ENCODE data around the gene SLC39A9.

SLC39A9 gene

DNA sequence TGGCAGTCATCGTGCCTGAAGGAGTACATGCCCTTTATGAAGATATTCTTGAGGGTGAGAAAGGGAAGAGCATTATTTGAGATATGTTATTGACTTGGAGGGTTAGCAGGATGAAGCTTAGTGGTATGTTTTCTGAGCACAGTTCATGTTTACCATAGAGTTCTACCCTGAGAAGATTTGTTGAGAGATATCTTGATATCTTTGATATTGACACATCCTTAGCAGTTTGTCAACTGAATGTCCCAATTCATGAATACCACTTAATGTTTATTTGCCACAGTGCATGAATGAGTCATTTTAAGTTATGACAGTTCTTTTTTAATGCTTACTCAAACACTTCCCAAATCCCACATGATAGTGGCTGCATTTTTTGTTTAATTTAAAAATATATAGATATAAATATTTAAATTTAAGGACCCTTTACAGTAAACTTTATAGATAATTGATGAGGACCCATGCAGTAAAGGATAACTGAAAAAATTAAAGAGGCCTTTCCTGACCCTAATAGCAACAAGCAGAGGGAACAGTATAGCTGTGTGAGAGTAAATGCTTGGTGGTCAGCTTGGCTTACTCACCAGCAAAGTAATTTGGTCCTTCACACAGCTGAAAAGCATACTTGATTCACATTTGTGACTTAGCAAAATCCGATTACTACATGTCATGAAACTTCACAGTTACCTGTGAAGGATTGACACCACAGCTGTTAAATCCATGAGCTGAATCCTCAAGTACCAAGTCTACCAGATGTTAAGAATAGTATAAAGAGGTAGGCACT lies 25.8 kb downstream of the SLC39A9 start:
- no peak for DNase-seq (ENCODE audit: low spot score)

DNA sequence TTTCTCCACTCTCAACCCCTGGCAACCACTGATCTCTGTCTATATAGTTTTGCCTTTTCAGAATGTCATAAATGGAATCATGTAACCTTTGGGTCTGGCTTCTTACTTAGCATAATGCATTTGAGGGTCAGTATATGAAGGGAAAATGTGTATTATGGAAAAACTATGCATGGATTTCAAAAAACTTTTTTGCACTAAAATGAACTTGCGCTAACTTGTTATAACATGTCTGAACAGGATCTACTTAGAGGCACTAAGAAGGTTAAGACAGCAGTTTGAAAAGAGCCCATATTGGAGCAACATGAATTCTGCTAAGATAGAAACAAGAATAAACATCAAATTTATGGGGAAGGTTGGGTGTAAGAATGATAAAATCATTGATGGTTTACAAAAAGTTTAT lies 29.1 kb downstream of the SLC39A9 start:
- no peak for DNase-seq (ENCODE audit: low spot score)

DNA sequence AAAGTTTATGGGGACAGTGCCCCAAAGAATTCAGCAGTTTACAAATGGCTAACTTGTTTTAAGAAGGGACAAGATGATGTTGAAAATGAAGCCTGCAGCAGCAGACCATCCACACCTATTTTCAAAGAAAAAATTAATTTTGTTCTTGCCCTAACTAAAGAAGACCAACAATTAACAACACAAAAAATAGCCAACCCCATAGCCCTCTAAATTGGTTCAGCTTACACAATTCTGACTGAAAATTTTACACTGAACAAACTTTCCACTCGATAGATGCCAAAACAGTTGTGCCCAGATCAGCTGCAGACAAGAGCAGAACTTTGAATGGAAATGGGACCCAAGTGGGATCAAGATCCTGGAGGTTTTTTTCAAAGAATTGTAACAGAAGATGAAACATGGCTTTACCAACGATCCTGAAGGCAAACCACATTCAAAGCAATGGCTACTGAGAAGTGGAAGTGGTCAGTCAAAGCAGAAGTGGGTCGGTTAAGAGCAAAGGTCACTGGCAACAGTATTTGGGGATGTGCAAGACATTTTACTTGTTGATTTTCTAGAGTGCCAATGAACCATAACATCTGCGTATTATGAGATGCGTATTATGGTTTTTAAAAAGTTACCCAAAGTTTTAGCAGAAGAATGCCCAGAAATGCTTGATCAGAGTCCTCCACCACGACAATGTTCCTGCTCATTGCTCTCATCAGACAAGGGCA lies 30.0 kb downstream of the SLC39A9 start:
- DNase-seq (ENCODE audit: low spot score) = no peak

DNA sequence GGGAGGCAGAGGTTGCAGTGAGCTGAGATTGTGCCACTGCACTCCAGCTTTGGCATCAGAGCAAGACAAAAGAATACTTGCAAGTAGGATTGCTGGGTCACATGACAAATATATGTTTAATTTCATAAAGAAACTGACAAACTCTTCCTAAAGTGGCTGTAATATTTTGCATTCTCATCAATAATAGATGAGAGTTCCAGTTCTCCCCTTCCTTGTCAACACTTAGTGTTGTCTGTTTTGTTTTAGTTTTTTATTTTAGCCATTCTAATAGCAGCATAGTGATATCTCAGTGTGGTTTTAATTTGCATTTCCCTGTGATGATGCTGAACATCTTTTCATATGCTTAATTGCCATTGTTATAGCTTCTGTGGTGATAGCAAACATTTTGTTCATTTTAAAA lies 31.2 kb downstream of the SLC39A9 start:
- no peak for DNase-seq (ENCODE audit: low spot score)

DNA sequence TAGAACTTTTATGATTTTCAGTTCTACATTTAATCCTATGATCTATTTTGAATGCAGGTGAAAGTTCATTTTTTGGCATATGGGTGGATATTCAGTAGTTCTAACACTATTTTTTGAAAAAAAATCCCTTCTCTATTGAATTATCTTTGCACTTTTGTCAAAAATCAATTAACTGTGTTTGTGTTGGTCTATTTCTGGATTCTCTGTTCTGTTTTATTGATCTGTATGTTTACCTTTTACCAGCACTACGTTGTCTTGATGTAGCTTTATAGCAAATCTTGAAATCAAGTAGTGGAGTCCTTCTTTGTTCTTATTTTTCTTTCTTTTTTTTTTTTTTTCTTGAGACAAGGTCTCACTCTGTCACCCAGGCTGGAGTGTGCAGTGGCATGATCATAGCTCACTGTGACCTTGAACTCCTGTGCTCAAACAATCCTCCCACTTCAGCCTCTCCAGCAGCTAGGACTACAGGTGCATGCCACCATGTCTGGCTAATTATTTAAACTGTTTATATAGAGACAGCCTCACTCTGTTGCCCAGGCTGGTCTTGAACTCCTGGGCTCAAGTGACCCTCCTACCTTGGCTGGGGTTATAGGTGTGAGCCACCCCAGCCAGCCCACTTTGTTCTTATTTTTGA lies 31.9 kb downstream of the SLC39A9 start:
- no peak for DNase-seq (ENCODE audit: low spot score)

DNA sequence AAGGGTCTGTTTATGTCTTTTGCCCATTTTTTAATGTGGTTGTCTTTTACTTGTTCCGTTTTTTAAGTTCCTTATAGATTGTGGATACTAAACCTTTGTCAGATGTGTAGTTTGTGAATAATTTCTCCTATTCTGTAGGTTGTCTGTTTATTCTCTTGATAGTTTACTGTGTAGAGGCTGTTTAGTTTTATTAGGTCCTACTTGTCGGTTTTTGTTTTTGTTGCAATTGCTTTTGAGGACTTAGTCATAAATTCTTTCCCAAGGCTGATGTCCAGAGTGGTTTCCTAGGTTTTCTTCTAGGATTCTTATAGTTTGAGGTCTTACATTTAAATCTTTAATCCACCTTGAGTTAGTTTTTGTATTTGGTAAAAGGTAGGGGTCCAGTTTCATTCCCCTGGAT lies 33.9 kb downstream of the SLC39A9 start:
- no peak for DNase-seq (ENCODE audit: low spot score)

DNA sequence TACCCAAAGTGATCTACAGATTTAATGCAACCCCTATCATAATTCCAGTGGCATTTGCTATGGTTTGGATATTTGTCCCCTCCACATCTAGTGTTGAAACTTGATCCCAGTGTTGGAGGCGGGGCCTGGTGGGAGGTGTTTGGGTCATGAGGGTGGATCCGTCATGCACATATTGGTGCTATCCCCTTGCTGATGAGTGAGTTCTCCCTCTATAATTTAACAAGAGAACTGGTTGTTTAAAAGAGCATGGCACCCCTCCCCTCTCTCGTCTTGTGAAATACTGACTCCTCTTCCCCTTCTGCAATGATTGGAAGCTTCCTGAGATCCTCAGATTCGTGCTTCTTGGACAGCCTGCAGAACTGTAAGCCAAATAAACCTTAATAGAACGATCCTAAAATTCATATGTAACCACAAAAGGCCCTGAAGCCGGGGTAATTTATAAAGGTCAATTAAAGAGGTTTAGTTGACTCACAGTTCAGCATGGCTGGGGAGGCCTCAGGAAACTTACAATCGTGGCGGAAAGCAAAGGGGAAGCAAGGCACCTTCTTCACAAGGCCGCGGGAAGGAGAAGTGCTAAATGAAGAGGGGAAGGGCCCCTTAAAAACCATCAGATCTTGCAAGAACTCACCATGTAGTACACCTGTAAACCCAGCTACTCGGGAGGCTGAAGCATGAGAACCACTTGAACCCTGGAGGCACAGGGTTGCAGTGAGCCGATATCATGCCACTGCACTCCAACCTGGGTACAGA lies 41.2 kb downstream of the SLC39A9 start:
- no peak for DNase-seq (ENCODE audit: low spot score)

DNA sequence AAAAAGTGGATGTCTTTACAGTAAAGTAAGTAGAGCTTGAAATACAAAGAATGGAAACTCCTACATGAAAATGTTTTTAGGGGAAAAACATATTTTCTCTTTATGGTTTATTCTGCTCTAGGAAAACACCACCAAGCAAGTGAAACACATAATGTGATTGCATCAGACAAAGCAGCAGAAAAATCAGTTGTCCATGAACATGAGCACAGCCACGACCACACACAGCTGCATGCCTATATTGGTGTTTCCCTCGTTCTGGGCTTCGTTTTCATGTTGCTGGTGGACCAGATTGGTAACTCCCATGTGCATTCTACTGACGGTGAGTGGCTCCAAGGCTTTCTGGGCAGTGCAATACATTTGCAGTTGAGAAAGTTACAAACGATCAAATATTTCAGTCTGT lies 43.5 kb downstream of the SLC39A9 start:
- DNase-seq (ENCODE audit: low spot score) = no peak

DNA sequence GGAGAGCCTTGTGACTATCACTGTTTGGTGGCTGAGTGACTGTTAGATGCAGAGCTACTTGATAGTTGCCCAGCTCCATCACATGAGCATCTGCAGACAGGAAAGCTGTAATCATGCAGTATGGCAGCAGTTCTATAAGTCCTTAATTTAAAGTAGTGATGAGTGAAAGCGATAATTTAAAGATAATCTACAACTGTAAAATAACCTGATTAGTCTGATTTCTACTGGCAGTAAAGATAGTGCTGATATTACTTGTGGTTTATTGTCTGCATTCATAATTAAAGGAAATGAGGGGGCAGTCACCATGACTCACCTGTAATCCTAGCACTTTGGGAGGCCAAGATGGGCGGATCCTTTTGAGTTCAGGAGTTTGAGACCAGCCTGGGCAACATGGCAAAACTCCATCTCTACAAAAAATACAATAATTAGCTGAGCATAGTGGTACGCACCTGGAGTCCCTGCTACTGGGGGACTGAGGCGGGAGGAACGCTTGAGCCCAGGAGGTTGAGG lies 44.9 kb downstream of the SLC39A9 start:
- DNase-seq (ENCODE audit: low spot score) = no peak

DNA sequence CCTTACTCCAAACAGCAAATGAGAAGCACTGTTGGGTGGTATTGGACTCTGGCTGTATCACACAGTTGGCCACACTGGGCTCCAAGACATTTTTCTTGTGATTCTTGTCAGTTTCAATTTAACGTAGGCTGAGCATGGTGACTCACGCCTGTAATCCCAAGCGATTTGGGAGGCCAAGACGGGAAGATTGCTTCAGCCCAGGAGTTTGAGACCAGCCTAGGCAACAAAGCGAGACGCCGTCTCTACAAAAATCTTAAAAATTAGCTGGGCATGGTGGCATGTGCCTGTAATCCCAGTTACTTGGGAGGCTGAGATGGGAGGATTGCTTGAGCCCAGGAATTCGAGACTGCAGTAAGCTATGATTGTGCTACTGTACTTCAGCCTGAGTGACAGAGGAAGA lies 50.7 kb downstream of the SLC39A9 start:
- DNase-seq (ENCODE audit: low spot score) = no peak

DNA sequence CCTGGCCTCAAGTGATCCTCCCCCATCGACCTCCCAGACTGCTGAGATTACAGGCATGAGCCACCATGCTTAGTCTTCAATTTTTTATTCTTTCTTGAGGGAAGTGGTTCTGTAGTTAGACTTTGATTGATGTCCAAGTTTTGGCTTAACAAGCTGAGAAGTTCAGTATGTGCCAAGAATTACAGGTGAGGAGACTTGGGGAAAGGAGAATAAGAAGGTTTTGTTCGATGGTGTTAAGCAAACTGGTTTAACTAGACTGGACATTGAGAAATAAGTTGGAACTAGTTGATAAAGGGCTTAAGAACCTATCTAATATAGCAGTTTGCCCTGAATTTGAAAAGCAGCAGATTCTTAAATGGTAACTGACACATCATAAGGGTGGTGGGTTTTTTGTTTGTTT lies 53.4 kb downstream of the SLC39A9 start:
- DNase-seq (ENCODE audit: low spot score) = no peak

DNA sequence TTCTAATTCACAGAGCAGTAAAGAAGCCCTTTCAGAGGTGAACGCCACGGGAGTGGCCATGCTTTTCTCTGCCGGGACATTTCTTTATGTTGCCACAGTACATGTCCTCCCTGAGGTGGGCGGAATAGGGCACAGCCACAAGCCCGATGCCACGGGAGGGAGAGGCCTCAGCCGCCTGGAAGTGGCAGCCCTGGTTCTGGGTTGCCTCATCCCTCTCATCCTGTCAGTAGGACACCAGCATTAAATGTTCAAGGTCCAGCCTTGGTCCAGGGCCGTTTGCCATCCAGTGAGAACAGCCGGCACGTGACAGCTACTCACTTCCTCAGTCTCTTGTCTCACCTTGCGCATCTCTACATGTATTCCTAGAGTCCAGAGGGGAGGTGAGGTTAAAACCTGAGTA lies 59.9 kb downstream of the SLC39A9 start:
- no peak for DNase-seq (ENCODE audit: low spot score)

DNA sequence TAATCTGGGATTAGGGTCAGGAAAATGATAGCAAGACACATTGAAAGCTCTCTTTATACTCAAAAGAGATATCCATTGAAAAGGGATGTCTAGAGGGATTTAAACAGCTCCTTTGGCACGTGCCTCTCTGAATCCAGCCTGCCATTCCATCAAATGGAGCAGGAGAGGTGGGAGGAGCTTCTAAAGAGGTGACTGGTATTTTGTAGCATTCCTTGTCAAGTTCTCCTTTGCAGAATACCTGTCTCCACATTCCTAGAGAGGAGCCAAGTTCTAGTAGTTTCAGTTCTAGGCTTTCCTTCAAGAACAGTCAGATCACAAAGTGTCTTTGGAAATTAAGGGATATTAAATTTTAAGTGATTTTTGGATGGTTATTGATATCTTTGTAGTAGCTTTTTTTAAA lies 60.6 kb downstream of the SLC39A9 start:
- no peak for DNase-seq (ENCODE audit: low spot score)

DNA sequence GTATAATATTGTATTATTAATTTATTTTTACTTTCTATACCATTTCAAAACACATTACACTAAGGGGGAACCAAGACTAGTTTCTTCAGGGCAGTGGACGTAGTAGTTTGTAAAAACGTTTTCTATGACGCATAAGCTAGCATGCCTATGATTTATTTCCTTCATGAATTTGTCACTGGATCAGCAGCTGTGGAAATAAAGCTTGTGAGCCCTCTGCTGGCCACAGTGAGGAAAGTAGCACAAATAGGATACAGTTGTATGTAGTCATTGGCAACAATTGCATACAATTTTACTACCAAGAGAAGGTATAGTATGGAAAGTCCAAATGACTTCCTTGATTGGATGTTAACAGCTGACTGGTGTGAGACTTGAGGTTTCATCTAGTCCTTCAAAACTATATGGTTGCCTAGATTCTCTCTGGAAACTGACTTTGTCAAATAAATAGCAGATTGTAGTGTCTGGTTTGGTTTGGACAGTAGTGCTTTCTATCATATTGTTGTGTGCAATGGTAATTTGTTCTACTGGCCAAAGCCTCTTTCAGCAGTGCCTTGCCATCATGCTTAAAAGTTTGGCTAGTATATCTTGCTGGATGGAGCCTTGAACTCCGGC lies 61.7 kb downstream of the SLC39A9 start:
- DNase-seq (ENCODE audit: low spot score) = peak; percentile 38

DNA sequence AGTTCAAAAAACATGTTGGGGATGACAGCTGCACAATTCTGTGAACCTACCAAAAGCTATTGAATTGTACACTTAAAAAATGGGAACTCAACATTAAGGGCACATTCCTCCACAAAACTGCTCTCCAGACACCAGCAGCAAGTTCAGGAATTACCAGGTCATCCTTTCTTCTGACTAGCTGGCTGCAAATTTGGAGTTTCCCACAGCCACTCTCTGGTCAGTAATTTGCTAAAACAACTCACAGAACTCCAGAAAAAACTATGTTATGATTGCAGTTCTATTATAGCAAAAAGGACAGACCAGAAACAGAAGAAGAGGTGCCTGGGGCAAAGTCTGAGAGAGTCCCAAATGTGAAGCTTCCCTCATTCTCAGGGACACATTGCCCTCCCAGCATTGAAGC lies 65.9 kb downstream of the SLC39A9 start:
- no peak for DNase-seq (ENCODE audit: low spot score)

DNA sequence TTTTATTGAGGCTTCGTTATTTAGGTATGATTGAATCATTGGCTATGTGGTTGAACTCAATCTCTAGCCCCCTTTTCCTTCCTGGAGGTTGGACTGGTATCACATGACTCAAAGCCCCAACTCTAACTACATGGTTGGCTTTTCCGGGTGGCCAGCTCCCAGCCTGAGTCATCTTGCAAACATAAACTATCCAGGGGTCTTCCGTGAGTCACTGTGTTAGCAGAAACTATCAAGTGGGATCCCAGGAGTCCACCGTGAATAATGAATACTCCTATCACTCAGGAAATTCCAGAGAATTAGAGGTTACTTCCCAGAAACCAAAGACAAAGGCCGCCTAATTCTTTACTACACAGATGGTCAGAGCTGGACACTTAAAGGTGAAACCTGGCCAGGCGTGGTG lies 66.3 kb downstream of the SLC39A9 start:
- no peak for DNase-seq (ENCODE audit: low spot score)

DNA sequence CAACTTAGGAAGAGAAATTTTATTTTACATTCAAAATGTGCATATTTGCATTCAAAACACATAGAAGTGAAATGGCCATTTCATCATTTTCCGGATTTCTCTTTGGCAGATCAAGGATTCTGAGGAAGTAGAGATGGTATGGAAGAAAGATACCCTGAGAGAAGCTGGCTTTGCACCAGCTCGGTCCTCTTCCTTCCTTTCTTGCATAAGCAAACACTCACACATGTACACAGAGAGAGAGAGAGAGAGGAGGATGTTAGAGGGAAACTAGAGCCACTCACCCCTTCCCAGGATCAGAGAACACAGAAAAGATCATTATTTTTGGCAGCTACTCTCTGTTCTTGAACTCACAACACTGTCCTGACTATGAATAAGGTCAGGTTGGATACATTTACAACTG lies 70.5 kb downstream of the SLC39A9 start:
- no peak for DNase-seq (ENCODE audit: low spot score)

DNA sequence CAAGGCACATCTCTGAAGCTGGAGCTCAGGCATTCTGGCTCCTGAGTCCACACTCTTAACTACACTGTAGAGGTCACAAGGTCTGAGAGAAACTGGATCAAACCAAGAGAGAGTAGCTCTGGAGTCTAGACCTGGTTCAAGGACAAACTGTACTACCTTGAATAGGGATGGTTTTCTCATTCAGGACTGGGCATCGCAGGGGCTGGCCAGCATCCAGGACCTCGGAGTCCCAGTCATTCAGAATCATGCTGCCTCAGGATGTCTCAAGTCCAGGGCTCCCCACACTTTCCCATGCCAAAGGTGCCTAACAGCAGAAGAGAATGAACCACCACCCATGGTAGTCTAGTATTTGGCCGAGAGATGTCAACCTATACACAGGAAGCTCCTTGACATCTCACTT lies 72.9 kb downstream of the SLC39A9 start:
- DNase-seq (ENCODE audit: low spot score) = no peak

DNA sequence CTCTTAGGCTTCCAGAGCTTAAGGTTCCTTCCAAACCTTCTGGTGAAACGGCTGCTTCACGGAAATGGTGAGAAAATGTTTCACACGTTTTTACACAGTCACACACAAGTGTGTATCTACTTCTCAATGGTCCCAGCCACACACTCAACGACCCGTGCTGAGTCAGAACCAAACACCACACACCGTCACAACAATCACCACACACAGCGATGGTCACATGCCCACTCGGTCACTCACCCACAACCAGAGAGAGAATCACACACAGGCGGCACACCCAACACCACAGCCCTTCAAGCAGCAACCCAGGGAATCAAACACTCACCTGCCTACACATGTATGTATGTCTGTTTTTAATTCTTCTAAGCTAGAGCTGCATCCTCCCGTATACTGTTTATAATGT lies 73.4 kb downstream of the SLC39A9 start:
- no peak for DNase-seq (ENCODE audit: low spot score)

DNA sequence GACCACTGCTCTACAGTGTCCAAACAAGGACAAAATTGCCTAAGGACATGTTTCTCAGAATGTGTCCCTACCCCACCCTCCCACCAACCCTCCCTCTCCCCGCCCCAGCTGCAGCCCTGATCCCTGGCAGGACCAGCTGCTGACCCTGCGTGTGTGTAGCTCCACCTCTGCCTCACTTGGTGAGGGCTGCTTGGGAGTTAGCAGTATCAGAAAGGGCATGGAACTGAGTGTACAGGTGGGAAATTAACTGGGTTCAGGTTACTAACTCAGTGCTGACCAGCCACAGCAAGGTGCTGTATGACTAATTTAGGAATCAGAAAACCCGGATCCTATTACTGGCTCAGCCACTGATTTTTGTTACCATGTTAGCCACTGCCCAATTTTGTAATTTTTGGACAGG lies 74.8 kb downstream of the SLC39A9 start:
- no peak for DNase-seq (ENCODE audit: low spot score)

DNA sequence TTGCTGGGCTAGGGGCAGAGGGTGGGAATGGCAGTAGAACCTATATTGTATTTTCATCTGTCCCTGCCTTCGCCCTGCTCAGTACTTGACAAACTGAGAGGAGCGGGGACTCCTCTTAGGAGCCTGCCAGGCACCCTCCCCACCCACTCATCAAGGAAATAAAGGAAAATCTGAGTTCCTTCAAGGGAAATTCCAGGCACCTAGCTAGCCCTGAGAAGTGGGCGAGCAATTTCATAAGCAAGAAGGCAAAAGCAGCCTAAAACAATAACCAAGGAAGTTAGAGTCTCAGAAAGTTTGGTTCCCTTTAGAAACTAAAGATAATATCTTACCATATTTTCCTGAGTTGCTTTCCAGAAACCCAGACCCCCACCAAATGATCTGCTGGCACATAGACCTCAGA lies 75.5 kb downstream of the SLC39A9 start:
- DNase-seq (ENCODE audit: low spot score) = no peak

DNA sequence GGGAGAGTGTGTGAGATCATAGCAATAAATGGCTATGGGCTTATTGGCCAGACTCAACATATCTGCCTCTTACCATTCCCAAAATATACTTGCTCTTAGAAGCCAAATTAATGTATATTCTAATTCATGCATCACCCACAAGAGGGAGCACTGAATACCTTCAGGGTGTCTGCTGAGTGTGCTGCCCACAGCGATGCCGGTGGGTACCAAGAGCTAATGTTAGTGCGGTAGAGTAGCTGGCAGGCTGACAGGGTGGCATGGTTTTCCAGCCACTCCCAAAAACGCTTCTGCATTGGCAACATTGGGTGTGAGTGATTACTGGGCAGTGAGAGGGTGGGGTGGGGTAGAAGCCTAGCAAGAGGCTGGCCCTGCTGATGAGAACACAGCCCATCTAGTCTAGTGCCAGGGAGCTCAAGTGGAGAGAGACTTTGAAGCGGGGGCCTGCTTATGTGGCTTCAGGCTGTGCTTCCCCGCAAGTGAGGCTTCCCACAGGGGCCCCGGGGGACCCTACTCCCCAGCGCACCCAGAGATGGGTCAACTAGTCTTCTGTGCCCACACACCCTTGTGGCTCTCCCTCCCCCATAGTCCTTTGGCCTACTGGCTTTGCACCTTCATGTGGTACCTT lies 76.8 kb downstream of the SLC39A9 start:
- no peak for DNase-seq (ENCODE audit: low spot score)
